NK-92 (cell line): ENCODE results near the gene DCHS1.

ENCODE experiments used
- DNase-seq: peaks from one replicate; lab custom pipeline; 2025; ENCODE audit not compliant: unreplicated experiment; lab: John Stamatoyannopoulos, UW

DCHS1 gene

GRCh38 chr11:6628526-6628925 is 27.1 kb downstream of the DCHS1 start:
- DNase-seq: no peak

DNA sequence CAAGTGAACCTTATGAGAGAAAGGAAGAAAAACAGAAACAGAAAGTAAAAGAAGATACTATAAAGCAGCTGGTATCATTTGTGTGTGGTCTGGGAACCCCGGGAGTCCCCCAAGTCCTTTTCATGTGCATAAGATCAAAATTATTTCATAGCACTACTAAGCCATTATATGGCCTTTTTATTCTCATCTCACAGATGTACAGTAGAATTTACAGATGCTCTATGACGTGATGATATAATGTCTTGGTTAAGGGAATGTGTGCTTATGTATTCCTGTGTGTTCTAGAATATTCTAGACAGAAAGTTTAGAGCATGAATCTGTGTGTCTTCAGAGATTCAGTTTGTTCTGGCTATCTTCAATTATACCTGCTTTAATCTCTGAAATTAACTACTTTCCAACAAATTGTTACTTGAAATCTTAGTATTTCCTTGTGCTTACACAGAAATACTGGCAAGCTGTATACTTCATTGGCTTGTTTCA is 27.8 kb downstream of the DCHS1 start:
- DNase-seq: no peak

- DNase-seq: no peak
Observed at GRCh38 chr11:6626971-6627761, 28.4 kb downstream of the DCHS1 start.

DNA sequence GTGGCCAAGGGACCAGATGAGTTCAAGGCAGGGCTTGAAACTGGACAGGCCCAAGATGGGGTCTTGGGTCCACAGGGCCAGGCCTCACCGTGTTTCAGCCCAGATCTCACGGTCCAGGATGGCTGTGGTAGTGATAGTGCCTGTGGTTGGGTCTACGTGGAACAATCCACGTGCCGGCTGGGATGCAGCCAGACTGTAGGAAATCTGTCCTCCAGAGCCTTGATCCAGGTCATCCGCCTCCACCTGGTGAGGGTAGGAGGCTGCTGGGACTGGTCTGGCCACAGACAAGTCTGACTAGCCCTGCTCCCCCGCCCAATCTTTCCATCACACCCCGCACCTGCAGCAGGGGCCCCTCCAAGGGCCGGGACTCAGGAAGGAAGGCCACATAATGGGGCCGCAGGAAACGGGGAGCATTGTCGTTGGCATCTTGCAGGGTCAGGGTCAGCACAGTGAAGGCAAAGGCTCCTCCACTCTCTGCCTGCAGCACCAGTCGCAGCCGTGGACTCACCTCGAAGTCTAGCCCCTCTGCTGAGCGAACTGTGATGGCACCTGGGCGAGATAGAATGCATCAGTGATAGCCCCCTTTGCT is 29.7 kb downstream of the DCHS1 start:
- DNase-seq: no peak

- no peak for DNase-seq
Observed at GRCh38 chr11:6625156-6625831, 30.3 kb downstream of the DCHS1 start.

DNA sequence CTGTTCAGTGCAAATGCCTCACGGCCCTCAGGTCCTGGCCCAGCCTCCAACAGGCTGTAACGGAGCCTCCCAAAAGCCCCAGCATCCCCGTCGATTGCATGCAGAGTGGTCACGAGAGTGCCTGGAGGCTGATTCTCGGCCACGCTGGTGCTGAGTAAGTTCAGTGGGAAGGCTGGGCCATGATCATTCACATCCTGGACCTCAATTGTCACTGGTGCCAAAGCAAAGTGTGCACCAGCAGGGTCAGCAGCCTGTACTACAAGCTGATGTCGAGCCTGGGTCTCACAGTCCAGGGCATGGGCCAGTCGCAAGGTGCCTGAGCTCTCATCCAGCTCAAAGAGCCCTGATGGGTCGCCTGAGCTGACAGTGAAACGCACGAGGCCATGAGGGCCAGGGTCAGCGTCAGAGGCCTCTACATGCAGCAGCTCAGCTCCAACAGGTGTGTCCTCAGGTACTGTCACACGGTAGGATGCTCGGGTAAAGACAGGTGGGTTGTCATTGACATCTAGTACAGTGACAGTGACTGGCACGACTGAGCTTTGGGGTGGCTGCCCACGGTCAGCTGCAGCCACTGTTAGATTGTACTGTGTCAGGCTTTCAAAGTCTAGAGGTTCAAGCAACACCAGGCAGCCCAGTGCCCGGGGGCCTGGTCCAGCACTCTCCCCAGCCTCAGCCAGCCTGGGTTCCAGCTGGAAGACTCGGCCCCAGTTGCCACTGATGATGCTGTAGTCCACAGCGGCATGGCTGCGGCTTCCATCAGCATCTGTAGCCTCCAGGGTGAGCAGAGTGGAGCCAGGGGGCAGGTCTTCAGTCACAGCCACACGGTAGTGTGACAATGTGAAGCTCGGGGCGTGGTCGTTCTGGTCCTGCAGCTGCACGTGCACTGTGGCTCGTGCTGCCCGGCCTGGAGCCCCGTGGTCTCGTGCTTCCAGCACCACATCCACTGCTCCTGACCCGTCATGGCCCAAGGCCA is 31.9 kb downstream of the DCHS1 start:
- no peak for DNase-seq

DNA sequence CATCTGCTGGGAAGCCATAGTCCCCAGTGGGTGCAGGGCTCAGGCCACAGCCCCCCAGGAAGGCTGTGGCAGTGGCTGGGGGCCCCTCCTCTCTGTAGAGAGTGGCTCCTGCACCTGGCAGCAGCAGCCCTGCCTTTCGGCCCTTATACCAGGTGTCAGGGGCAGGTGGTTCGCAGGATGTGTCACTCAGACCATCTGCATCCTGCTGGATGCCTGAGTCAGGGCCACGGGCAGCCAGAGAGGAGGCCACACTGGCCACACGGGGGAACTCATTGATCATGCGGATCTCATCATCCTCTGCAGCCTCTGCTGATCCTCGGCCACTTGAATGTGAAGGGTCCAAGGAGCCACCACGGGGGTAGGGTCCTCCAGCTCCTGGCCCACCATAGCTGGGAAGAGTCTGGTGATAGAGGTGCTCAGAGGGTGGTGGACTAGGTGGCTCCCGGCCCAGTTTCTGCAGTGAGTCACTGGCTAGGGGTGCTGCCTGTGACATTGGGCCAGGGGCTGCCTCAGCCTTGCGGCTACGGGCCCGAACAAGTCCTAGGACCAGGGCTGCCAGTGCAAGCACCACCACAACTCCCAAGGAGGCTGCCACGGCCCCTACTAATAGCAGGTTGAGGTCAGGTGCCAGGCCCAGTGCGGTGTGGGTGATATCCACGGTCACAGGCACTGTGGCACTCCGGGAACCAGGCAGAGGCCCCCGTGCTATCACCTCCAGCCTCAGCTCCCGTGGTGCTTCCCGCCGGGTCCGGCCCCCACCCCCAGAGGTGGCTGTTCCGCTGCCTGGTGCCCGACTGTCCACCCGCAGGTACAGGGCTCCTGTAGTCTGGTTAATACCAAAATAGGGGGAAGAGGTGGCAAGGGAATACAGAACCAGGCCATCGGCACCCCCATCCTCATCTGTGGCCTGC is 33.1 kb downstream of the DCHS1 start:
- no peak for DNase-seq

- no peak for DNase-seq
Observed at GRCh38 chr11:6621711-6622211, 33.8 kb downstream of the DCHS1 start.

DNA sequence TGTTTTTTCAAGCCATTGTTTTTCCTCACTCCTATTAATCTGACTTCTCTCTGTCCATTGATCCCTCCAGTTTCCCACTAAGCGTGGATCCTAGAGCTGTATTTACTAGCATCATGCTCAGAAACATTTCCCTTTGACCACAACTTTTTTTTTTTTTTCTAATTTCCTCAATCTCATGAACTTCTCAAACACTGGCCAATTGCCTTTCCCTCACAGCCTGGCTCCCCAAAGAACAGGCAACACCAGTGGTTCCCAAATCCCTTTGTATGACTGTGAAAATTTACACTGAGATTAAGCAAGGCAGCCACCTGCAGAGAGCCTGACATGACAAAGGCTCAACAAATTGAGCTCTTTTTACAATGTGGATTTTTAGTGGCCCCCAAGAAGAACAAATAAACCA is 35.0 kb downstream of the DCHS1 start:
- no peak for DNase-seq

DNA sequence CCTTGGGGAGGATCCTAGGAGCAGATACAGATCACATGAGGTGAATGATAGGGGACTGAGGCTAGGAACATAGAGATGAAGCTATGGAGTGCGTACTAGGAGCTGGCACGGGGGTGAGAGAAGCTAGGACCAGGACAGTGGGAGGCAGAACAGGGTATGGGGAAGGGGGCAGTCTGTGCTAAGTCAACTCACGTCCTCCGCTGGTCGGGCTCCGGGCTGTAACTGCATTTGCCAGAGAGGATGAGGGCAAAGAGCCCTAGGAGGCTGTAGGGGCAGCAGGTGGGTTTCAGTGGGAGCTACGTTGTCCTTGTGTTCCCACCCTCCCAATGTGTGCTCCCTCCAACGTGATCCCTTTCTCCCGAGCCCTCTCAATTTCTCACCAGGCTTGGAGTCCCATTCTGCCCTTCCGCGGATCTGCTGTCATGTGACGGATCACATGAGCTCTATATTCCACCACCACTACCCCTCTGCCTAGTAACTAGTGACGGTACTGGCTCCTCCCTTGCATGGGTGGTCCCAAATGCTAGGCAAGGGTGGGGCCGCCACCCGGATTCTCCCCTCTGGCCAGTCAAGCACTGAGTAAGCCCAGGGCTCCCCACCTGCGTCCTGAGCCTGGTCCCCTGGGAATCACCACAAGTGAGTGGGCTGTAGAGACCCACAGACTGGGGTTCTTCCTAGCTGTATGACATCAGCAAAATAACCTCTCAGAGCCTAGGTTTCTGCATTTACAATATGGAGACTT is 36.4 kb downstream of the DCHS1 start, which contains the start of gene TPP1:
TSS of gene TPP1 (minus strand) at position 419 of the 742 bp plus-strand sequence. CDS start at position 397, 22 bp downstream.
- DNase-seq: peak; percentile 58

DNA sequence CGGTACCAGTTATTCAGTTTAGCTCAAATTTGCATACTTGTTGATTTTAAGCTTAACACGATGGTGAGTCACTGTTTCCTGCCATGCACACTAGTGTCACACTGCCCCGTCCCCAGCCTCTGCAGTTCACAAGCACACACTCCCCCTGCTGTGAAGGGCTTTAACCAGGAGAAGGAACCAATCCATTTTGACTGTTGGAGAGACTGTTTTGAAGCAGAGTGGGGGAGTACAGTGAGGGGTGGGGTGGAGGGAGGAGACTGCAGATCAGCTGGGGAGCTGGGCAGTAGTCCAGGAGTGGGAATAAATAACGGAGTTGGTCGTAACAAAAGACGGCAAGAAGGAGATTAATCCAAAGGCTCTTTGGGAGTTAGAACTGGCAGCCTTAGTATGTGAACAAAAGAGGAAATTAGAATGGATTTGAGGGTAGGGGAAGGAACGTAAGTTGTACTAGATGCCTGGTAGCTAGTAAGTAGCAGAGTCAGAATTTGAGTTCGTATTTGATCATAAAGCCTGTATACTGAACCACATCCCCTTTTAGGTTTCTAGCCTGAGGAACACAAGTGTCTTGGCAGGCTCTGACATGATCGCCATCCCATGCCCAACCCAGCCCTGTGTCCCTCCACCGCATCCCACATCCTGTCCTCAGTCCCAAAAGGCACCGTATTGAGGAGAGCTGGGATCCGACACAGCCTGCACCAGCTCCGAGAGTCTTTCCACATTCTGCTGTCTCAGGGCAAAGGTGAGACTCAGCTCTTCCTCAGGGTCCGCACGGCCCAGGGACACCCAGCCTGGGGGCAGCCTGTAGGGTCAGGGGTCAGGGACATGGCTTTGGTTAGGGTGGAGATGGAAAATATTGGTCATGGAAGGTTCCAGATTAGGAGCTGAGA is 37.2 kb downstream of the DCHS1 start:
- no peak for DNase-seq

- DNase-seq: no peak
Observed at GRCh38 chr11:6617315-6617781, 38.3 kb downstream of the DCHS1 start.

DNA sequence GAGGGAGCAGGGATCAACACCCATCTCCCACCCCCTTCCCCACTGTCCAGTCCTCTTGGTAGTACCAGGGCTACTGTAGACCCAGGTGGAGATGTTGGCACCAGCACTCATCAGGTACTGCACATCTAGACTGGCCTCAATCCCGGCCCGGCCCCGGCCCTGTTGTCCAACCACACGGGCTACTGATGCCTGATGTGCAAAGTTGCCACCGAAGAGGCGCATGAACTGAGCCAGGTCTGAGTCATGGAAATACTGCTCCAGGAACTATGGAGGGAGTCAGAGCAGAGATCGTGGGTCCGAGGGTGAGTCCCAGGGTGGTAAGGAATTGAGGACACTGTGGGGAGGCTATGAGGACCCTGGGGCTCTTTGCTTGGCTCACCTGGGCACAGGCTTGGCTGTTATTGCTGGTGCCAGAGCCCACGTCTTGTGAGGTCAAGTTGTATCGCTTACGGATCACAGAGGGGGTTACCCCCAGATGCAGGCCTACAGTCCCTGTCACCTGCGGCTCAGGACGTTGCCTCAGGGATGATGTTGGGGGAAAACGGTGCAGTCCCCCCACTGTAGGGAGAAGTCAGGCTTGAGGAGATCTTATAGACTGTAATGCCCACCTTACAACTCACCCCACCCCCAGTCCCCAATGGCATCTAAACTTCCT is 38.9 kb downstream of the DCHS1 start:
- no peak for DNase-seq

DNA sequence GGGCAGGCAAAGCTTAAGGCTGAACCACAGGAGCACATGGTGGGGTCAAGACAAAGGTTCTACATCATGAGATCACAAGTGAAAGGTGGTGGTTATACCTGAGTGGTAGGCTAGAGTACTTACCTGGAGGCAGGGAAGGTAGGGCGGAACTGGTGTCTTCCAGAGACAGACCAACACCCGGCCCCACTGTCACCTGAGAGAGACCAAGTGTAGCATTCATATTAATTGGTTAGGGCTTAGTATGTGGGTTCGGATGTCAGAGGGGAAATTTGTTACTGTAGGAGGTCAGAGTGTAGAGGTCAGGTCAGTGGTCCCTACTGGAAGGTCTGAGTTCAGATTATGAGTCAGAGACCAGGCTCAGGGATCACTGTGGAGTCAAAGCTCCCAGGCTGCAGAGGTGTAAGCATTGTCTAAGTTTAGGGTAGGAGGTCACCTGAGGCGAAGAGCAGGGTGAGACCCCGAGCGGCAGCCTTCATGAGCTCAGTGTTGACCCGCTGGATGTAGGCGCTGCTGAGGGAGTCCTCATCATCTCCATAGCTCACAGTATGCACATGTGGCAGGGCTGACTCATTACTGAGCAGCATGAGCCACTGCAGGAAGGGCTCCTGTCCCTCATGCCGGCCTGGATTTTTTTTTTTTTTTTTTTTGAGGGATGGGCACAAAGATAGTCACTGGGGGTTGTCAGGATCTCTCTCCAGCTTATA is 39.6 kb downstream of the DCHS1 start:
- no peak for DNase-seq

DNA sequence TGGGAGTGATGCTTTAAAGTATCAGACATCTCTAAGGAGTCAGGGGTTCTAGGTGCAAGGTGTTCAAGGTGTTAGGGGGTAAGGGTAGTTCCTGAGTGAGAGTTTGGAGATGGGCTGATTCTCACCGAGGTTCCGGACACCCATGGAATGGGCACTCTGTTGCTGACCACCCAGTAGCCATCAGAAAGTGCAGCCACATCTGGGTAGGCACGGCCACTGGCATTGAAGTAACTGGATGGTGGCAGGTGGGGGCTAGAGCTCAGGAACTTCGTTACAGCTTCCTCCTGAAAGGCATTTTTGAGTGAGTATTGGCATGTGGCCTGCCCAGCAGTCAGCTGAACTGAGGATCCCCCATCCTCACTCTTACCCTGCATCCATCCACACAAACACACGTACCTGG is 40.6 kb downstream of the DCHS1 start:
- no peak for DNase-seq

GRCh38 chr11:6614446-6614845 is 41.2 kb downstream of the DCHS1 start:
- no peak for DNase-seq

DNA sequence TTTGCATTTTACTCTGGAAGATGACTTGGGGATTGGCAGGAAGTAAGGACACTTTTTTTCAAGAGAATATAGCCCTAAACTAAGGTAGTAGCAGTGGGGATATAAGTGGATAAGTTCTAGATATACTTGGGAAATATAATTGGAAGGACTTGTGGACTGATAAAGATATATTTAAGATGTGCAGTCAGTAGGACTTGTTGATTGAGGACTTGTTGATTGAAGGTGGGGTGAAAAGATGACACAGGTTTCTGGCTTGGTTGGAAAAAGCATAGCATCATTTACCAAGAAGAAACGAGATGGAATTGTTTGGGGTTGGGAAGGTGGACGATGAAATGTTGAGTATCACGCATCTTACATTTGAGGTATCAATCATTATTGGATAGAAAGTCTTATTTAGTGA is 42.1 kb downstream of the DCHS1 start:
- DNase-seq: no peak
